ENCODE results near the gene TMEM63C.

DNA sequence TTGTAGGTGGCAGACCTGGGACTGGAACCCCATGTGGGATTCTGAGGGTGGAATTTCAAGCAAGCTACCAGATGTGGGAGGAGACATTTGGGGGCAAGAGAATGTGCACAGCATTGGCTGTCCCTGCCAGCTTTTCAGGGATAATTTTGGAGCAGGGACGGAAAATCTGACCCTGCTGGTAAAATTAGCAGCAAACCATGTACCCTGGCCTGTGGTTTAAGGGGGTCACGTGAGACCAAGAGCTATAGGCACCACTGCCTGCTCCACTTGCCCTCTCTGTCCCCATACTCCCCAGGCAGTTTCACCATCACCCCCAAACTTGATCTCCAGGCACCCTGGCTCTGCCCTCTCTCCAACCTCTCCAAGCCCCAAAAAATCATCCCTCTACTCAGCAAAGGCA lies 26.5 kb upstream of the TMEM63C start:
- TF ChIP-seq CTCF (IDR thresholded peaks at IDR 0.05), result no peak
- no peak for TF ChIP-seq POLR2A (IDR thresholded peaks at IDR 0.05)
